Measurements from ENCODE around the gene CSAG2. TPM values are rescaled to one million over a fixed set of nuclear protein-coding genes. Genes with fewer than 3 reads are reported as not detected.
"Not testable (repeated sequence)": the region's sequence is repeated elsewhere in the genome, so short reads cannot be mapped to it uniquely, and the experiment has no call there.

Gene CSAG2
- total RNA-seq, 1 experiment from 2014 or later = not detected

DNA sequence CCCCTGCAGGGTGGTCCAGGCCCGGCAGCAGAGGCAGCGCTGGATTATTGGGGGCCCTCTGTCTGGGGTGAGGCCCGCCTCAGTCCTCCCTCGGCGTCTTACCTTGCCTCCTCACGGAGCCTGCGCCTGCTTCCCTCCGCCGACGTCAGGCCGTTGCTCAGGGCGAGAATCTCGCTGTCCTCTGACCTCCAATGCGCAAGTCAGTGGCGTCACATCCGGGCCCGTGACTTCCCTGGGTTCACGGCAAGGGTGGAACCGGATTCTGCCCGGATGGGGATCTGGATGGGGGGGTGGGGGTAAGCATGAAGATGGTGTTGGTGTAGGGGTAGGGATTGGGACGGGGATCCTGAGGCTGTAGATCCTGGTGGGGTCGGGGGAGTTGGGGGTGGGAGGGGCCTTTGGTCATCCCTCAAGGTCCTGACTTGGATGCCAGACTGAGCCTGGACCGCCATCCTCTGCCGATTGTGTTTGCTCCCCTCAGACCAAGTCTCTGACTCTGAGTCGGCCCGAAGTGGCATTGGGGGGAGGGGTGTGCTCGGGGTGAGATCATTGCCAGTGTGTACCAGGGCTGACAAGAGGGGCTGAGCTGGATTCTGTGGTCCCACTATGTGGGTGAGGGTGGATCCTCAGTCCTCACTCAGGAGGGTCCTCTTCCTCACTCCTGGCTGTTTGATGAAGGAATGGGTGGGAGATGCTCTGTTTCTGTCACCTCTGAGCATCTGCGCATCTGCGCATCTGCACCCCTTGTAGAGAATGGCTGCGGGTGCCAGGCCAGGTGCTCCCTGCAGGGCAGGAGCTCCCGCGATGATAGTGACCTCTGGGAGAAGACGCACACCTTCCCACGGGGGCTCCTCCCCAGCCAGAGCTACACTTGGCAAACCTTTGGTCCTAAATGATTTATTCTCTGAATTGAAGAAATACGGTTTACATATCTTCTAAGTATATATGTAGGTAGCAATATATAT is 44.9 kb upstream of the CSAG2 start, which contains the start of gene MAGEA2:
Gene MAGEA2, minus strand, starts transcription at position 157 of the 965 bp plus-strand sequence. CDS start 2,479 bp downstream, outside the sequence.
- not testable (repeated sequence) for H3K9me3 ChIP-seq (ENCODE audit: control insufficient read depth, low read depth, low read length); H3K4me3 Mint-ChIP-seq; H3K27me3 ChIP-seq (ENCODE audit: insufficient read depth, low read length); H4K8ac ChIP-seq (replicated peaks; ENCODE audit: insufficient read length, low read depth, low read length); H3T11ph ChIP-seq (ENCODE audit: low read length); H3K14ac ChIP-seq (ENCODE audit: insufficient read depth, low read length); H3K79me1 ChIP-seq (ENCODE audit: insufficient read depth, low read depth, low read length, poor library complexity, severe bottlenecking); H2BK20ac ChIP-seq (ENCODE audit: low read depth, low read length, poor library complexity, severe bottlenecking); H2BK120ac ChIP-seq (ENCODE audit: low read depth, low read length, poor library complexity, severe bottlenecking); H3K4ac ChIP-seq (ENCODE audit: low read depth, low read length); H2BK5ac ChIP-seq (ENCODE audit: insufficient read length, low read length); H3K36me3 Mint-ChIP-seq (ENCODE audit: insufficient read depth in 1 of 3, low read depth in 3 of 3); H3K79me2 ChIP-seq (ENCODE audit: insufficient read depth, low read length); H3K23me2 ChIP-seq (ENCODE audit: insufficient read length, low read depth, low read length, poor library complexity, severe bottlenecking); H2AFZ ChIP-seq (ENCODE audit: low read length); H3K18ac ChIP-seq (ENCODE audit: insufficient read length, low read depth, low read length); H3K56ac ChIP-seq (ENCODE audit: insufficient read length, low read depth, low read length); H3K23ac ChIP-seq (ENCODE audit: insufficient read length, low read depth, low read length); H4K5ac ChIP-seq (ENCODE audit: insufficient read length, low read depth, low read length); DNase-seq; H3K4me2 ChIP-seq (ENCODE audit: insufficient read depth, insufficient read length, low read length); H4K91ac ChIP-seq (ENCODE audit: insufficient read length, low read depth, low read length); H3K4me1 ChIP-seq (ENCODE audit: insufficient read depth, low read length); H3K9ac ChIP-seq (ENCODE audit: extremely low read depth, insufficient read length, low read length); H3K27ac Mint-ChIP-seq; H2BK15ac ChIP-seq (ENCODE audit: low read depth, low read length); H2BK12ac ChIP-seq (ENCODE audit: insufficient read length, low read depth, low read length); H3K9me3 Mint-ChIP-seq; H4K20me1 ChIP-seq (ENCODE audit: control insufficient read depth, insufficient read depth, insufficient read length); H3K4me1 Mint-ChIP-seq; H2AK5ac ChIP-seq (ENCODE audit: insufficient read length, low read length); H3K27ac ChIP-seq (ENCODE audit: insufficient read length, low read depth, low read length); H3K27me3 Mint-ChIP-seq (ENCODE audit: low read depth)
- WGBS (ENCODE audit: extremely low coverage, insufficient read length, low lambda C conversion rate) = no CpG with 5 or more reads among the region's 35 CpGs
